SK-N-SH (cell line): ENCODE measurements around the gene PARVA.

Source experiments
- RAD21 ChIP-seq: IDR thresholded peaks from 2 replicates; pipeline ENCODE4 v1.6.1; 2012; ENCODE audit warnings: mild to moderate bottlenecking, low read length
- TCF12 ChIP-seq: IDR thresholded peaks from 2 replicates; pipeline ENCODE4 v1.4.0; 2012

DNA sequence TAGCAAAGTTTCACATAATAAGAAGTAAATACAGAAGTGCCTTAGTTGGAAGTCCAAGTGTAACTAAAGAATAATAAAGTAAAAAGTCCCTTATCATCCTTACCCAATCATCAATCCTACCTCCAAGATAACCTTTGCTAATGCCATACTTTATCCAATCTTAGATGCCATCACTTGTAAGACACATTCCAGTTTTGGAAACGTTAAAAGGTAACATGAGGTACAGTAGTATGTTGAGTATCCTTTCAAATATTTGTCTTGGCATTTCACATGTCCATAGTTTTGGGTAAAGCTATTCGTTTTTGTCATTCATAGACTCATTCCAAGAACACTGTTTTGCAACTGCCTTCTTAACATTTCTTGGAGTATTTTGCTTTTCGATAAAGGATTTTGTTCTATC, 181.6 kb downstream of the PARVA start:
- TF ChIP-seq RAD21 (no peak), TCF12 (no peak)
